Neural cell (in vitro differentiated cells): ENCODE data around the gene TRIM62. TPM values are rescaled to one million over a fixed set of nuclear protein-coding genes. Genes with fewer than 3 reads are reported as not detected.

Experiments
- H2AFZ ChIP-seq: fragments of 200-600, 300-800 bp; sonication (generic), shearing (Covaris generic); 2 replicates; pipeline ENCODE4 v1.6.0; 2014; ENCODE audit warnings: low read depth, mild to moderate bottlenecking, antibody characterized with exemption, low read length, moderate library complexity
- H3F3A ChIP-seq: fragments of 200-600 bp; shearing (Covaris generic); 2 replicates; pipeline ENCODE4 v1.6.1; 2016; ENCODE audit warnings: mild to moderate bottlenecking, moderate library complexity, mixed read lengths, antibody characterized with exemption, low read length; ENCODE audit not compliant: insufficient read depth, poor library complexity, severe bottlenecking
- H3K27ac ChIP-seq: fragments of 200-600, 300-800 bp; sonication (generic), shearing (Covaris generic); 2 replicates; pipeline ENCODE4 v1.5.1; 2014; ENCODE audit warnings: mild to moderate bottlenecking, low read length, moderate library complexity
- H3K27me3 ChIP-seq: fragments of 300-800, 200-600 bp; sonication (generic), shearing (Covaris generic); 2 replicates; pipeline ENCODE4 v1.6.0; 2014; ENCODE audit warnings: mild to moderate bottlenecking, low read depth, low read length, moderate library complexity; ENCODE audit not compliant: insufficient read depth
- H3K36me3 ChIP-seq: fragments of 300-800, 200-600 bp; sonication (generic), shearing (Covaris generic); 2 replicates; pipeline ENCODE4 v1.5.1; 2014; ENCODE audit warnings: mild to moderate bottlenecking, antibody characterized with exemption, low read length, moderate library complexity; ENCODE audit not compliant: insufficient read depth
- H3K4me2 ChIP-seq: fragments of 300-800, 200-600 bp; sonication (generic), shearing (Covaris generic); 2 replicates; pipeline ENCODE4 v1.6.0; 2014; ENCODE audit warnings: mild to moderate bottlenecking, low read length
- H3K4me3 ChIP-seq: fragments of 300-800, 200-600 bp; sonication (generic), shearing (Covaris generic); 2 replicates; pipeline ENCODE4 v1.5.1; 2014; ENCODE audit warnings: mild to moderate bottlenecking, low read length, moderate library complexity
- H3K79me2 ChIP-seq: fragments of 200-600 bp; shearing (Covaris generic); replicated peaks from 2 replicates; pipeline ENCODE4 v1.6.0; 2014; ENCODE audit warnings: mild to moderate bottlenecking, low read length, moderate library complexity; ENCODE audit not compliant: insufficient read depth
- H3K9ac ChIP-seq: fragments of 300-800, 200-600 bp; sonication (generic), shearing (Covaris generic); 2 replicates; pipeline ENCODE4 v1.6.1; 2016; ENCODE audit warnings: mild to moderate bottlenecking, low read length, mixed read lengths
- H3K9me2 ChIP-seq: fragments of 200-600 bp; shearing (Covaris generic); 2 replicates; pipeline ENCODE4 v1.6.1; 2016; ENCODE audit warnings: mild to moderate bottlenecking, low read length, mixed read lengths; ENCODE audit not compliant: insufficient read depth
- H3K9me3 ChIP-seq: fragments of 200-600, 300-800 bp; sonication (generic), shearing (Covaris generic); 2 replicates; pipeline ENCODE4 v1.6.1; 2016; ENCODE audit warnings: mild to moderate bottlenecking, mixed run types, low read length, moderate library complexity, mixed read lengths
- H4K20me1 ChIP-seq: fragments of 200-600 bp; shearing (Covaris generic); 2 replicates; pipeline ENCODE4 v1.6.1; 2016; ENCODE audit warnings: mild to moderate bottlenecking, mixed run types; ENCODE audit not compliant: insufficient read depth
- EP300 ChIP-seq: fragments of 450-650 bp; conservative IDR thresholded peaks from 2 replicates; pipeline ENCODE4 v1.6.1; 2014; ENCODE audit warnings: antibody characterized with exemption, mild to moderate bottlenecking, moderate library complexity; ENCODE audit not compliant: poor library complexity, severe bottlenecking
- EZH2 ChIP-seq: fragments of 200-600, 300-800 bp; shearing (Covaris generic), sonication (generic); IDR thresholded peaks from 2 replicates; pipeline ENCODE4 v1.6.1; 2014; ENCODE audit warnings: antibody characterized with exemption, low read length, borderline replicate concordance, mild to moderate bottlenecking; ENCODE audit not compliant: insufficient read depth, poor library complexity, severe bottlenecking
- MXI1 ChIP-seq: fragments of 450-650 bp; conservative IDR thresholded peaks from 2 replicates; pipeline ENCODE4 v1.6.1; 2014; ENCODE audit warnings: antibody characterized with exemption, mild to moderate bottlenecking; ENCODE audit not compliant: poor library complexity, severe bottlenecking
- POLR2AphosphoS5 ChIP-seq: IDR thresholded peaks from 2 replicates; pipeline ENCODE4 v1.6.1; 2012
- RAD21 ChIP-seq: fragments of 450-650 bp; conservative IDR thresholded peaks from 2 replicates; pipeline ENCODE4 v1.6.1; 2014; ENCODE audit warnings: antibody characterized with exemption, mild to moderate bottlenecking, moderate library complexity
- SMC3 ChIP-seq: fragments of 450-650 bp; conservative IDR thresholded peaks from 2 replicates; pipeline ENCODE4 v1.6.1; 2014; ENCODE audit warnings: antibody characterized with exemption, mild to moderate bottlenecking, moderate library complexity; ENCODE audit not compliant: poor library complexity
- TAF1 ChIP-seq: IDR thresholded peaks from 2 replicates; pipeline ENCODE4 v1.6.1; 2012; ENCODE audit warnings: low read depth
- polyA plus RNA-seq: library from polyadenylated mRNA; depleted of rRNA; stranded (reverse); fragments of >200 nt; gene quantifications from 2 replicates; pipeline ENCODE4 v1.2.3, GENCODE V29; 2014
- TF ChIP-seq, protein P1 (sequence below): IDR thresholded peaks from 2 replicates; pipeline ENCODE4 v1.6.1; 2012; ENCODE audit warnings: borderline replicate concordance
- TF ChIP-seq, protein P2 (sequence below): fragments of 450-650 bp; IDR thresholded peaks from 2 replicates; pipeline ENCODE4 v1.5.1; 2014; ENCODE audit warnings: antibody characterized with exemption, mild to moderate bottlenecking, moderate library complexity; ENCODE audit not compliant: poor library complexity, severe bottlenecking

The TRIM62 gene
- polyA plus RNA-seq, 1 donor from 2014 or later, result 4.3 TPM

DNA sequence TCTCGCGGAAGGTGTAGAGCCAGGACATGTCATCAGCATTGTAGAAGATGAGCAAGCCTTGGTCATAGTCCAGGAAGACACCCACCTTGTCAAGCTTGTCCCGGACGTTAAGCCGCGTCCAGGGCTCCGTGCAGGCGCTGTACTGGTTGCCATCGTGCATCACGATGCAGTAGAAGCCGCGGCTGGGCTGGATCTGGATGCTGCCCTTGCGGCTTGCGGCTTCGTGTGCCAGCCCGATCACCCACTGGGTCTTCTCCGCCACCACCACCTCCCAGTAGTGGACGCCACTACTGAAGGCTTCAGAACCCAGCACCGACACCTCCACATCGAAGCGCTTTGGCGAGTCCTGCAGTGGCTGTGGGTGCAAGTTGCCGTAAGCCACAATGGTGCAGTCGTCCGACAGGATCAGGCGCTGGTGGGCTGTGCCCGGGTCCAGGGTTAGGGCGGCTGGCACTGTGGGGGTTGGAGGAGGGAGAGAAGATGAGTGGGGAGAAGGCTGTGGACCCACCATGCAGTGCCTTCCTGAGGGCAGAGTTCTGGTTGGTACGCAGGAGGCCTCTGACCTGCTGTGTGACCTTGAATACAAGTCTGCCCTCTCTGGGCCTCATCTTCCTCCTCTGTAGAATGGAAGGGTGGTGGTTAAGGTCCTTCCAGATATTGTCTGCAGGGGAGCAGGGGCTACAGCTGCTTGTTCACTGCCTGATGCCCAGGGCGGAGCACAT, 34.4 kb downstream of the TRIM62 start:
- H3K9me2 ChIP-seq, result no peaks in the 10 kb centered on the region
- H3K4me2 ChIP-seq, result no peak overlapping the region
- H4K20me1 ChIP-seq, result no peaks in the 10 kb centered on the region
- H3K27me3 ChIP-seq, result no peaks in the 10 kb centered on the region
- no peak overlapping the region for H3K27ac ChIP-seq
- no peaks in the 10 kb centered on the region for H3K36me3 ChIP-seq
- H2AFZ ChIP-seq, result no peak overlapping the region
- no peak for TF ChIP-seq RAD21
- no peak for TF ChIP-seq EP300
- TF ChIP-seq EZH2, result no peak
- TF ChIP-seq, protein P1, sequence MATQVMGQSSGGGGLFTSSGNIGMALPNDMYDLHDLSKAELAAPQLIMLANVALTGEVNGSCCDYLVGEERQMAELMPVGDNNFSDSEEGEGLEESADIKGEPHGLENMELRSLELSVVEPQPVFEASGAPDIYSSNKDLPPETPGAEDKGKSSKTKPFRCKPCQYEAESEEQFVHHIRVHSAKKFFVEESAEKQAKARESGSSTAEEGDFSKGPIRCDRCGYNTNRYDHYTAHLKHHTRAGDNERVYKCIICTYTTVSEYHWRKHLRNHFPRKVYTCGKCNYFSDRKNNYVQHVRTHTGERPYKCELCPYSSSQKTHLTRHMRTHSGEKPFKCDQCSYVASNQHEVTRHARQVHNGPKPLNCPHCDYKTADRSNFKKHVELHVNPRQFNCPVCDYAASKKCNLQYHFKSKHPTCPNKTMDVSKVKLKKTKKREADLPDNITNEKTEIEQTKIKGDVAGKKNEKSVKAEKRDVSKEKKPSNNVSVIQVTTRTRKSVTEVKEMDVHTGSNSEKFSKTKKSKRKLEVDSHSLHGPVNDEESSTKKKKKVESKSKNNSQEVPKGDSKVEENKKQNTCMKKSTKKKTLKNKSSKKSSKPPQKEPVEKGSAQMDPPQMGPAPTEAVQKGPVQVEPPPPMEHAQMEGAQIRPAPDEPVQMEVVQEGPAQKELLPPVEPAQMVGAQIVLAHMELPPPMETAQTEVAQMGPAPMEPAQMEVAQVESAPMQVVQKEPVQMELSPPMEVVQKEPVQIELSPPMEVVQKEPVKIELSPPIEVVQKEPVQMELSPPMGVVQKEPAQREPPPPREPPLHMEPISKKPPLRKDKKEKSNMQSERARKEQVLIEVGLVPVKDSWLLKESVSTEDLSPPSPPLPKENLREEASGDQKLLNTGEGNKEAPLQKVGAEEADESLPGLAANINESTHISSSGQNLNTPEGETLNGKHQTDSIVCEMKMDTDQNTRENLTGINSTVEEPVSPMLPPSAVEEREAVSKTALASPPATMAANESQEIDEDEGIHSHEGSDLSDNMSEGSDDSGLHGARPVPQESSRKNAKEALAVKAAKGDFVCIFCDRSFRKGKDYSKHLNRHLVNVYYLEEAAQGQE, result no peak
- TF ChIP-seq POLR2AphosphoS5, result no peak
- TF ChIP-seq MXI1, result no peak
- TF ChIP-seq, protein P2, sequence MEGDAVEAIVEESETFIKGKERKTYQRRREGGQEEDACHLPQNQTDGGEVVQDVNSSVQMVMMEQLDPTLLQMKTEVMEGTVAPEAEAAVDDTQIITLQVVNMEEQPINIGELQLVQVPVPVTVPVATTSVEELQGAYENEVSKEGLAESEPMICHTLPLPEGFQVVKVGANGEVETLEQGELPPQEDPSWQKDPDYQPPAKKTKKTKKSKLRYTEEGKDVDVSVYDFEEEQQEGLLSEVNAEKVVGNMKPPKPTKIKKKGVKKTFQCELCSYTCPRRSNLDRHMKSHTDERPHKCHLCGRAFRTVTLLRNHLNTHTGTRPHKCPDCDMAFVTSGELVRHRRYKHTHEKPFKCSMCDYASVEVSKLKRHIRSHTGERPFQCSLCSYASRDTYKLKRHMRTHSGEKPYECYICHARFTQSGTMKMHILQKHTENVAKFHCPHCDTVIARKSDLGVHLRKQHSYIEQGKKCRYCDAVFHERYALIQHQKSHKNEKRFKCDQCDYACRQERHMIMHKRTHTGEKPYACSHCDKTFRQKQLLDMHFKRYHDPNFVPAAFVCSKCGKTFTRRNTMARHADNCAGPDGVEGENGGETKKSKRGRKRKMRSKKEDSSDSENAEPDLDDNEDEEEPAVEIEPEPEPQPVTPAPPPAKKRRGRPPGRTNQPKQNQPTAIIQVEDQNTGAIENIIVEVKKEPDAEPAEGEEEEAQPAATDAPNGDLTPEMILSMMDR, result no peak
- no peak for TF ChIP-seq TAF1
- no peak for TF ChIP-seq SMC3
- no peak overlapping the region for H3K9ac ChIP-seq
- no peaks in the 10 kb centered on the region for H3K79me2 ChIP-seq
- H3K9me3 ChIP-seq, result no peaks in the 10 kb centered on the region
- H3F3A ChIP-seq, result no peaks in the 10 kb centered on the region
- no peak overlapping the region for H3K4me3 ChIP-seq

GRCh38 chr1:33146003-33146402, 35.8 kb downstream of the TRIM62 start:
- no peak overlapping the region for H3K27ac ChIP-seq

More at GRCh38 chr1:33146003-33146402, 35.8 kb downstream of the TRIM62 start:
- Histone ChIP-seq H3K36me3 (no peaks in the 10 kb centered on the region), H4K20me1 (no peaks in the 10 kb centered on the region), H3K27me3 (no peaks in the 10 kb centered on the region), H3F3A (no peaks in the 10 kb centered on the region), H3K4me2 (no peak overlapping the region), H3K9me3 (no peaks in the 10 kb centered on the region), H3K9ac (no peak overlapping the region), H3K79me2 (no peaks in the 10 kb centered on the region), H3K9me2 (no peaks in the 10 kb centered on the region), H3K4me3 (no peak overlapping the region), H2AFZ (no peak overlapping the region)
- no peak for TF ChIP-seq TAF1
